ENCODE data around the gene PRODH.
"Not testable (repeated sequence)": the region's sequence is repeated elsewhere in the genome, so short reads cannot be mapped to it uniquely, and the experiment has no call there.

PRODH gene

GRCh38 chr22:18888115-18888514, 48.0 kb downstream of the PRODH start:
- no peaks in the 10 kb centered on the region for H3K4me1 ChIP-seq (ENCODE audit: control insufficient read depth in 1 of 2, insufficient read depth in 2 of 2, low read length in 2 of 2)
- no peak overlapping the region for H3K4me3 ChIP-seq (ENCODE audit: low read depth in 1 of 2, low read length in 2 of 2)
- H3K36me3 ChIP-seq (ENCODE audit: control insufficient read depth in 1 of 2, insufficient read depth in 2 of 2, low read length in 2 of 2), result no peaks in the 10 kb centered on the region
- H3K27ac ChIP-seq (ENCODE audit: low read length), result no peak overlapping the region
- no peaks in the 10 kb centered on the region for H3K27me3 ChIP-seq (ENCODE audit: low read depth, low read length)
- H3K9me3 ChIP-seq (ENCODE audit: control insufficient read depth in 1 of 2, low read length in 2 of 2), result no peaks in the 10 kb centered on the region

- not testable (repeated sequence) for H3K4me1 ChIP-seq (ENCODE audit: control insufficient read depth in 1 of 2, insufficient read depth in 2 of 2, low read length in 2 of 2); H3K36me3 ChIP-seq (ENCODE audit: control insufficient read depth in 1 of 2, insufficient read depth in 2 of 2, low read length in 2 of 2); H3K27ac ChIP-seq (ENCODE audit: low read length); H3K4me3 ChIP-seq (ENCODE audit: low read depth in 1 of 2, low read length in 2 of 2); H3K9me3 ChIP-seq (ENCODE audit: control insufficient read depth in 1 of 2, low read length in 2 of 2); H3K27me3 ChIP-seq (ENCODE audit: low read depth, low read length)
Observed at GRCh38 chr22:18884465-18884864, 51.6 kb downstream of the PRODH start.

GRCh38 chr22:18881260-18881659, 54.8 kb downstream of the PRODH start:
- H3K27me3 ChIP-seq (ENCODE audit: low read depth, low read length); H3K4me1 ChIP-seq (ENCODE audit: control insufficient read depth in 1 of 2, insufficient read depth in 2 of 2, low read length in 2 of 2); H3K4me3 ChIP-seq (ENCODE audit: low read depth in 1 of 2, low read length in 2 of 2); H3K9me3 ChIP-seq (ENCODE audit: control insufficient read depth in 1 of 2, low read length in 2 of 2); H3K36me3 ChIP-seq (ENCODE audit: control insufficient read depth in 1 of 2, insufficient read depth in 2 of 2, low read length in 2 of 2); H3K27ac ChIP-seq (ENCODE audit: low read length): not testable (repeated sequence)

Measured in muscle layer of duodenum (tissue), 2 donors.